ENCODE results near the gene NTSR1.

GRCh38 chr20:62777528-62777830, 68.8 kb downstream of the NTSR1 start:
- no peak for TF ChIP-seq CTCF (IDR thresholded peaks at IDR 0.05)
- TF ChIP-seq POLR2A (IDR thresholded peaks at IDR 0.05): no peak

All from Peyer's patch (tissue), 4 donors.